ENCODE data around the gene ANKRD22. TPM values are rescaled to one million over a fixed set of nuclear protein-coding genes. Genes with fewer than 3 reads are reported as not detected.

Gene ANKRD22
- total RNA-seq: under 1 TPM in 1 of 4 donors, not detected in 3; 0.96 TPM

DNA sequence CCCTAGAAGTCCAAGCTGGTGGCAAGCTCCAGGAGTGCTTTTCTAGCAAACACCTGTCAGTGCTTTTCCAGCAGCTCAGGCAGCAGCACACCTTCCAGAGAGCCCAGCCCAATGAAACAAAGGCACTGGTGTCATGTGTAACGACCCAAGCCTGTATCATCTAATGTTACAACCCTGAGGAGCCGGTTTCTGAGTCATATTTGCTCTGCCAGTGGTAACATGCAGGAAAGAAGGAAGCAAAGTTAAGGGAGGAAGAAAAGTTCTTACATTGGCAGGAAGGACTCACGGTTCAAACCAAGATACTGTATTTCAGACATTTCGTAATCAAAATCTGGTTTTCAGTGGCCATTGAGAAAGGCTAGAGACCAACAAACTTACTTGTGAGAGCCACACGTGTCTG is at the start of gene ANKRD22:
Gene ANKRD22, minus strand, starts transcription at position 139 of the 400 bp plus-strand sequence. CDS start 237 bp downstream, outside the sequence.
- no peak for ATAC-seq
- Histone ChIP-seq H3K27me3 (no peaks in the 10 kb centered on the region), H3K4me1 (no peaks in the 10 kb centered on the region), H3K36me3 (no peaks in the 10 kb centered on the region), H3K27ac (no peak within 1 kb of the TSS), H3K4me3 (no peak within 1 kb of the TSS), H3K9me3 (no peaks in the 10 kb centered on the region)
- 72 to 87% methylated on average over 4 to 5 of the region's 5 CpGs for WGBS, 2 donors (ENCODE audit: low coverage in 1 of 2)
- TF ChIP-seq, protein P1, sequence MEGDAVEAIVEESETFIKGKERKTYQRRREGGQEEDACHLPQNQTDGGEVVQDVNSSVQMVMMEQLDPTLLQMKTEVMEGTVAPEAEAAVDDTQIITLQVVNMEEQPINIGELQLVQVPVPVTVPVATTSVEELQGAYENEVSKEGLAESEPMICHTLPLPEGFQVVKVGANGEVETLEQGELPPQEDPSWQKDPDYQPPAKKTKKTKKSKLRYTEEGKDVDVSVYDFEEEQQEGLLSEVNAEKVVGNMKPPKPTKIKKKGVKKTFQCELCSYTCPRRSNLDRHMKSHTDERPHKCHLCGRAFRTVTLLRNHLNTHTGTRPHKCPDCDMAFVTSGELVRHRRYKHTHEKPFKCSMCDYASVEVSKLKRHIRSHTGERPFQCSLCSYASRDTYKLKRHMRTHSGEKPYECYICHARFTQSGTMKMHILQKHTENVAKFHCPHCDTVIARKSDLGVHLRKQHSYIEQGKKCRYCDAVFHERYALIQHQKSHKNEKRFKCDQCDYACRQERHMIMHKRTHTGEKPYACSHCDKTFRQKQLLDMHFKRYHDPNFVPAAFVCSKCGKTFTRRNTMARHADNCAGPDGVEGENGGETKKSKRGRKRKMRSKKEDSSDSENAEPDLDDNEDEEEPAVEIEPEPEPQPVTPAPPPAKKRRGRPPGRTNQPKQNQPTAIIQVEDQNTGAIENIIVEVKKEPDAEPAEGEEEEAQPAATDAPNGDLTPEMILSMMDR (IDR thresholded peaks at IDR 0.05): no peak
- no peak for TF ChIP-seq POLR2AphosphoS5 (IDR thresholded peaks at IDR 0.05)
- TF ChIP-seq EP300 (IDR thresholded peaks at IDR 0.05): no peak
- no peak for TF ChIP-seq POLR2A (IDR thresholded peaks at IDR 0.05)

DNA sequence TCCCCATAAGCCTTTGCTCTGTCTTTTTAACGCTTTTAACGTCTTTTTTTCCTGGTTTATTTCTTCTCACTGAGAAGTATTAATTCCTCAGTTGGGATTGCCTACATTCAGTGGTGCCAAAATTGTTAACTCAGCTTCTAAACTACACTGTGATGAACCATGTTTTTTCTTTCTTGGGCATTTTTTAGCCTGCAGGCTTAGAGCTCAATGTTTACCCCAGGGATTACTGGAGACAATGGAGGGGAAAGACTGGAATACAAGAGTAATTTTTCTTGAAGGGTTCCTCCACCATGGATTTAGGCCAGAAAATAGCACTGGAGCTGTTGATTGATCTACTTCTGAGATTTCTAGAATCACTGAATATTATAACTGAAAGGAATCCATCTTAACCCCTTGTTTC is 48.2 kb upstream of the ANKRD22 start:
- TF ChIP-seq POLR2AphosphoS5 (IDR thresholded peaks at IDR 0.05) (no peak), POLR2A (IDR thresholded peaks at IDR 0.05) (no peak), EP300 (IDR thresholded peaks at IDR 0.05) (no peak)
- TF ChIP-seq, protein P1 (IDR thresholded peaks at IDR 0.05): no peak
- peaks cover 0 to 26% (median 3%) of the 10 kb centered on the region in 3 donors for H3K4me1 ChIP-seq
- WGBS, 2 donors (ENCODE audit: low coverage in 1 of 2): 58% methylated on average over 2 of the region's 2 CpGs

DNA sequence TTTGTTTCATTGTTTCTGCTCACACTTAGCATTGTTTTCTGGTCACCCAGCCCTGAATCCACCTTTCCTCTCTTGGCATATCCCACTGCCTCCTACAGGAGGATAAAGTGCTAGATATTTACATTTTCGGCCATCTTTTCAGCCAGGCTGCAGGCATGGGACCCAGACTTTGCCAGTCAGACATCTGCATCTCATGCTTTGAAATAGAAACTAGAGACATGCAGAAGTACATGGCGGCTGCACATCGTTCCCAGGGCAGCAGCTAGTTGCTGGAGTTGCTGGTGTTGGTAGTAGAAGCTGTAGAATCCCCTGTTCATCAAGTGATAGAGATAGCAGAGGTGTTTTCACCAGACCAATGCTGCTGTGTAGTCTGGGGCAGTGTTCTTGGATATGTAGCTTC is 47.1 kb upstream of the ANKRD22 start:
- TF ChIP-seq, protein P1 (IDR thresholded peaks at IDR 0.05): no peak
- TF ChIP-seq POLR2A (IDR thresholded peaks at IDR 0.05) (no peak), EP300 (IDR thresholded peaks at IDR 0.05) (no peak), POLR2AphosphoS5 (IDR thresholded peaks at IDR 0.05) (no peak)
- WGBS, 2 donors (ENCODE audit: low coverage in 1 of 2): 80 to 92% methylated on average over 2 to 3 of the region's 3 CpGs
- ATAC-seq: no peak
- Histone ChIP-seq H3K27me3 (no peaks in the 10 kb centered on the region), H3K36me3 (no peaks in the 10 kb centered on the region), H3K27ac (no peak overlapping the region), H3K9me3 (no peaks in the 10 kb centered on the region), H3K4me1 (peaks cover 0 to 26% (median 3%) of the 10 kb centered on the region in 3 donors), H3K4me3 (no peak overlapping the region)

More for the DNA sequence above, 48.2 kb upstream of the ANKRD22 start:
- Histone ChIP-seq H3K27ac (no peak overlapping the region), H3K9me3 (no peaks in the 10 kb centered on the region), H3K27me3 (no peaks in the 10 kb centered on the region), H3K36me3 (no peaks in the 10 kb centered on the region), H3K4me3 (no peak overlapping the region)
- no peak for ATAC-seq

DNA sequence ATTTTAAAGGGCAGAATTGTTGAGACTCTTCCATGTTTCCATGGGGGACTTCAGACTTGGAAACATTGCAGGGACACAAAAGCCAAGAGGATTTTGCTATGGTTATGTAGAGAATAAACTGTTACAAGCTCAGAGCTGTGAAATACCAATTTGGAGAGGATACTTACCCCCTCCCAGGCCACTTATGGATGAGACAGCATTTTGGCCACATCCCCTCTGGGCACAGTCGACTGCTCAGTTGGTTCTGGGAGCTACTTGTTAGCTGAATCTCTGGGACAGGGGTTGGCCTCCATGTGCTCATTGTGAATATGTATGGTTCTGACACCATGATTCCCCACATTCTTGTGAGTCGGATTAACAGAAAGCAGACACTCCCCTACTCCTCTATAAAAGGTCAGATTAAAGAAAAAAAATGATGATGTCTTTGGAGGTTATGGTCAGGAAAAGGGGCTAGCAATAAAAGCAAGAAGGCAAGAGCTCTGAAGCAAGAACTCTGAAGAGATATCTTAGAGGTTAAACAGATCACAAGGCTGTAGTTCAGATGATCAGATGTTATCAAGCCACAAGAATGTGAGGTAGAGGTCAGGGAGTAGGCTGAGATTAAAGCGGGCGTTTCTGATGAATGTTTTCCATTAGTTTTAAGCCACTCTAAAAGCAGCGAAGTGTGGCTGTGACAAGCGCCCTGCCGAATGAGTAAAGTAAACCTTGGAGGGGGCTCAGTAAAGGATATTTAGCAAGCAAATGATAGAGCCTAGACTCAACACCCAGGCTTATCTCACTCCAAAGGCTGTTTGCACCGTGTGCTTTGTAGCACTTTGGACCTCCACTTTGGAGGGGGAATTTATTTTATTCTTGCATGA is 45.6 kb upstream of the ANKRD22 start:
- Histone ChIP-seq H3K36me3 (no peaks in the 10 kb centered on the region), H3K27ac (peak overlapping the region in 3 of 4 donors; percentile 61 to 71 (median 64)), H3K4me1 (peaks cover 0 to 30% (median 3%) of the 10 kb centered on the region in 3 donors), H3K9me3 (no peaks in the 10 kb centered on the region), H3K4me3 (no peak overlapping the region), H3K27me3 (no peaks in the 10 kb centered on the region)
- no peak for TF ChIP-seq POLR2AphosphoS5 (IDR thresholded peaks at IDR 0.05)
- TF ChIP-seq, protein P1 (IDR thresholded peaks at IDR 0.05): no peak
- TF ChIP-seq EP300 (IDR thresholded peaks at IDR 0.05): no peak
- no peak for TF ChIP-seq POLR2A (IDR thresholded peaks at IDR 0.05)
- 43 to 62% methylated on average over 7 to 8 of the region's 8 CpGs for WGBS, 2 donors (ENCODE audit: low coverage in 1 of 2)
- ATAC-seq: no peak

All from gastroesophageal sphincter (tissue), 4 donors.